ENCODE results near the gene LPP.

GRCh38 chr3:188280627-188281026 is 126.7 kb downstream of the LPP start:
- no peak for TF ChIP-seq EZH2 (IDR thresholded peaks at IDR 0.05; ENCODE audit: low read length, unreplicated experiment)
- TF ChIP-seq, protein P1, sequence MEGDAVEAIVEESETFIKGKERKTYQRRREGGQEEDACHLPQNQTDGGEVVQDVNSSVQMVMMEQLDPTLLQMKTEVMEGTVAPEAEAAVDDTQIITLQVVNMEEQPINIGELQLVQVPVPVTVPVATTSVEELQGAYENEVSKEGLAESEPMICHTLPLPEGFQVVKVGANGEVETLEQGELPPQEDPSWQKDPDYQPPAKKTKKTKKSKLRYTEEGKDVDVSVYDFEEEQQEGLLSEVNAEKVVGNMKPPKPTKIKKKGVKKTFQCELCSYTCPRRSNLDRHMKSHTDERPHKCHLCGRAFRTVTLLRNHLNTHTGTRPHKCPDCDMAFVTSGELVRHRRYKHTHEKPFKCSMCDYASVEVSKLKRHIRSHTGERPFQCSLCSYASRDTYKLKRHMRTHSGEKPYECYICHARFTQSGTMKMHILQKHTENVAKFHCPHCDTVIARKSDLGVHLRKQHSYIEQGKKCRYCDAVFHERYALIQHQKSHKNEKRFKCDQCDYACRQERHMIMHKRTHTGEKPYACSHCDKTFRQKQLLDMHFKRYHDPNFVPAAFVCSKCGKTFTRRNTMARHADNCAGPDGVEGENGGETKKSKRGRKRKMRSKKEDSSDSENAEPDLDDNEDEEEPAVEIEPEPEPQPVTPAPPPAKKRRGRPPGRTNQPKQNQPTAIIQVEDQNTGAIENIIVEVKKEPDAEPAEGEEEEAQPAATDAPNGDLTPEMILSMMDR (conservative IDR thresholded peaks at IDR 0.05; ENCODE audit: low read depth, low read length), result no peak
- no peak for TF ChIP-seq EZH2phosphoT487 (IDR thresholded peaks at IDR 0.05; ENCODE audit: borderline replicate concordance, low read length)

All from PC-3 (cell line).